BJ (cell line): ENCODE data around the gene ESRRA. TPM values are rescaled to one million over a fixed set of nuclear protein-coding genes. Genes with fewer than 3 reads are reported as not detected.

Experiments used
- CTCF ChIA-PET: fragments of 350-600 bp; formaldehyde crosslinking; extraction: SDS; loops from one replicate; lab custom pipeline; 2021; ENCODE audit warnings: antibody characterized with exemption, inconsistent platforms; lab: Yijun Ruan, JAX
- POLR2A ChIA-PET: fragments of 300-600 bp; sonication (Branson Sonifier 250); formaldehyde crosslinking; extraction: SDS; loops from one replicate; lab custom pipeline; 2021; ENCODE audit warnings: antibody characterized with exemption; lab: Charles Lee
- DNase-seq: peaks from one replicate; pipeline ENCODE4 v3.0.0-alpha.2; 2011; ENCODE audit warnings: low read depth
- H3K27me3 ChIP-seq: 2 replicates; pipeline ENCODE4 v1.6.0; 2011; ENCODE audit warnings: low read length; ENCODE audit not compliant: control insufficient read depth, insufficient read depth
- H3K36me3 ChIP-seq: 2 replicates; pipeline ENCODE4 v1.5.1; 2011; ENCODE audit warnings: low read length; ENCODE audit not compliant: control insufficient read depth, insufficient read depth
- H3K4me3 ChIP-seq: 2 replicates; pipeline ENCODE4 v1.5.1; 2011; ENCODE audit warnings: low read depth, mild to moderate bottlenecking, control low read depth, low read length
- CTCF ChIP-seq: IDR thresholded peaks from 2 replicates; pipeline ENCODE4 v1.5.1; 2011; ENCODE audit warnings: low read depth, mild to moderate bottlenecking, control low read depth, inconsistent platforms, low read length, moderate library complexity; ENCODE audit not compliant: insufficient read depth
- polyA plus RNA-seq: library from polyadenylated mRNA; depleted of rRNA; stranded (reverse); fragments of >200 nt; gene quantifications from 2 replicates; pipeline ENCODE4 v1.2.3, GENCODE V29; 2011

ESRRA gene
- polyA plus RNA-seq, 1 experiment, result 17.4 TPM

- Histone ChIP-seq H3K27me3 (no peaks in the 10 kb centered on the region), H3K36me3 (peaks cover 52% of the 10 kb centered on the region), H3K4me3 (no peak overlapping the region)
- ChIA-PET POLR2A (no interaction called here), CTCF (interaction anchor here (0.8 to 6.5 kb wide), 4 partner anchors 9 to 45 kb away, joined by 3 to 56 read pairs (median 3); partner anchors contain the start of genes ESRRA and PLCB3)
- no peak for TF ChIP-seq CTCF
- no peak for DNase-seq
Observed at GRCh38 chr11:64260147-64260708, 45.1 kb upstream of the ESRRA start.

DNA sequence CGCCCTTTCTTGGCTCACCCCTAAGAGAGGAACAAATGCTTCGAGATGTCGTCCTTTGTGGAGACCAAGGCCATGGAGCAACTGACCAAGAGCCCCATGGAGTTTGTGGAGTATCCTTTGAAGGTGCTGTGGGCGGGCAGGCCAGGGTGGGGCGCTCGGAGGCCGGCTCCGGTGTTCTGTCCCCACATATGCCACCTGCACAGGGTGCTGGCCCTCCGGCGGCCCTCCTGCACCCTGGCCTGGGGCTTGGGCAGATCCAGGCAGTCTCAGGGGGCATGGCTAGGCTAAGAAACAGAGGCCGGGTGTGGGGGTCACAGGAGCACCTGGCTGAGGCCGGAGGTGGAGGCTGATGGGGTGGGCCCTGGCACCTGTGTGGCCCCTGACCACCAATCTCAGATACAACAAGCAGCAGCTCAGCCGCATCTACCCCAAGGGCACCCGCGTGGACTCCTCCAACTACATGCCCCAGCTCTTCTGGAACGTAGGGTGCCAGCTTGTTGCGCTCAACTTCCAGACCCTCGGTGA lies 43.7 kb upstream of the ESRRA start:
- POLR2A ChIA-PET, result no interaction called here
- no peak for DNase-seq
- peaks cover 53% of the 10 kb centered on the region for H3K36me3 ChIP-seq
- H3K27me3 ChIP-seq, result no peaks in the 10 kb centered on the region
- no peak overlapping the region for H3K4me3 ChIP-seq
- CTCF ChIA-PET, result interaction anchor here (1.1 to 6.5 kb wide), 2 partner anchors 9 to 10 kb away, joined by 3 to 56 read pairs; partner anchors contain the start of gene PLCB3
- no peak for TF ChIP-seq CTCF

- H3K27me3 ChIP-seq, result no peaks in the 10 kb centered on the region
- POLR2A ChIA-PET, result interaction anchor here (0.5 kb wide), 1 partner anchor 493 kb away, joined by 4 read pairs; no protein-coding TSS in a partner anchor
- no peak for TF ChIP-seq CTCF
- CTCF ChIA-PET, result interaction anchor here (1.0 to 6.5 kb wide), 5 partner anchors 8 to 16 kb away, joined by 3 to 56 read pairs (median 4); partner anchors contain the start of genes PLCB3 and PPP1R14B
- no peak for DNase-seq
- peaks cover 53% of the 10 kb centered on the region for H3K36me3 ChIP-seq
- H3K4me3 ChIP-seq, result no peak overlapping the region
Observed at GRCh38 chr11:64262271-64263002, 42.9 kb upstream of the ESRRA start.

GRCh38 chr11:64263021-64263946 lies 42.0 kb upstream of the ESRRA start:
- ChIA-PET POLR2A (interaction anchor here (0.5 kb wide), 1 partner anchor 494 kb away, joined by 4 read pairs; no protein-coding TSS in a partner anchor), CTCF (interaction anchor here (1.0 to 6.5 kb wide), 7 partner anchors 9 to 41 kb away, joined by 3 to 56 read pairs (median 5); partner anchors contain the start of genes CATSPERZ, ESRRA, PLCB3 and PPP1R14B)
- DNase-seq, result no peak
- H3K27me3 ChIP-seq, result no peaks in the 10 kb centered on the region
- no peak overlapping the region for H3K4me3 ChIP-seq
- H3K36me3 ChIP-seq, result peaks cover 51% of the 10 kb centered on the region
- no peak for TF ChIP-seq CTCF
